GM18861 (cell line): ENCODE data around the gene NVL.

Experiments
- ATAC-seq: cut with Tn5 transposase; IDR thresholded peaks from one replicate; pipeline ENCODE4 v1.9.1; 2021; ENCODE audit not compliant: unreplicated experiment

NVL gene

GRCh38 chr1:224199679-224200078, 130.3 kb downstream of the NVL start:
- ATAC-seq, result no peak

- no peak for ATAC-seq
Observed at GRCh38 chr1:224198572-224198971, 131.4 kb downstream of the NVL start.

GRCh38 chr1:224196813-224197600, 133.0 kb downstream of the NVL start:
- no peak for ATAC-seq

- ATAC-seq, result no peak
Observed at GRCh38 chr1:224193319-224193966, 136.5 kb downstream of the NVL start.

GRCh38 chr1:224192082-224192788, 137.7 kb downstream of the NVL start:
- ATAC-seq, result peak; percentile 50

- no peak for ATAC-seq
Observed at GRCh38 chr1:224189561-224189960, 140.4 kb downstream of the NVL start.

- no peak for ATAC-seq
Observed at GRCh38 chr1:224188286-224188685, 141.7 kb downstream of the NVL start.

- ATAC-seq, result no peak
Observed at GRCh38 chr1:224185208-224185607, 144.8 kb downstream of the NVL start.

GRCh38 chr1:224183591-224184312, 146.2 kb downstream of the NVL start:
- peak; percentile 34 for ATAC-seq

GRCh38 chr1:224182866-224183590, 146.9 kb downstream of the NVL start, which contains the start of gene DEGS1:
TSS of gene DEGS1 (plus strand) at chr1:224183240. CDS start at chr1:224183337, 97 bp downstream.
- peak; percentile 40 for ATAC-seq

- ATAC-seq, result peak; percentile 59
Observed at GRCh38 chr1:224182057-224182865, 147.7 kb downstream of the NVL start.

- ATAC-seq, result no peak
Observed at GRCh38 chr1:224181453-224181810, 148.5 kb downstream of the NVL start.

- no peak for ATAC-seq
Observed at GRCh38 chr1:224180783-224181452, 149.1 kb downstream of the NVL start.

GRCh38 chr1:224178894-224179293, 151.1 kb downstream of the NVL start:
- ATAC-seq, result no peak

- no peak for ATAC-seq
Observed at GRCh38 chr1:224177356-224177999, 152.5 kb downstream of the NVL start.
